H9 (cell line): ENCODE results near the gene ITGA1. TPM values are rescaled to one million over a fixed set of nuclear protein-coding genes. Genes with fewer than 3 reads are reported as not detected.

ENCODE experiments used
- DNase-seq: peaks from one replicate; pipeline ENCODE4 v3.0.0-alpha.2; 2017
- H2AFZ ChIP-seq: one replicate; pipeline ENCODE4 v1.6.1; 2013; ENCODE audit warnings: mild to moderate bottlenecking, low read length, control low read depth, moderate library complexity
- H2AK5ac ChIP-seq: 2 replicates; pipeline ENCODE4 v1.6.1; 2013; ENCODE audit warnings: low read length, control low read depth, mixed read lengths; ENCODE audit not compliant: insufficient read length
- H2BK120ac ChIP-seq: one replicate; pipeline ENCODE4 v1.6.1; 2013; ENCODE audit warnings: low read depth, mild to moderate bottlenecking, low read length, control low read depth, inconsistent platforms; ENCODE audit not compliant: poor library complexity, severe bottlenecking
- H2BK12ac ChIP-seq: 2 replicates; pipeline ENCODE4 v1.6.1; 2013; ENCODE audit warnings: low read length, control low read depth, mixed read lengths, low read depth; ENCODE audit not compliant: insufficient read length
- H2BK15ac ChIP-seq: 2 replicates; pipeline ENCODE4 v1.6.1; 2013; ENCODE audit warnings: low read depth, low read length, control low read depth
- H2BK20ac ChIP-seq: one replicate; pipeline ENCODE4 v1.6.1; 2013; ENCODE audit warnings: low read depth, mild to moderate bottlenecking, low read length, control low read depth, inconsistent platforms; ENCODE audit not compliant: poor library complexity, severe bottlenecking
- H2BK5ac ChIP-seq: 2 replicates; pipeline ENCODE4 v1.6.1; 2013; ENCODE audit warnings: low read length, control low read depth, mixed read lengths; ENCODE audit not compliant: insufficient read length
- H3K14ac ChIP-seq: 2 replicates; pipeline ENCODE4 v1.6.1; 2013; ENCODE audit warnings: low read length, control low read depth; ENCODE audit not compliant: insufficient read depth
- H3K18ac ChIP-seq: 2 replicates; pipeline ENCODE4 v1.6.1; 2013; ENCODE audit warnings: low read depth, mild to moderate bottlenecking, mixed read lengths, low read length, control low read depth; ENCODE audit not compliant: insufficient read length
- H3K23ac ChIP-seq: 2 replicates; pipeline ENCODE4 v1.6.1; 2013; ENCODE audit warnings: low read length, control low read depth, mixed read lengths, low read depth; ENCODE audit not compliant: insufficient read length
- H3K23me2 ChIP-seq: 2 replicates; pipeline ENCODE4 v1.6.1; 2013; ENCODE audit warnings: low read depth, mild to moderate bottlenecking, mixed read lengths, low read length, control low read depth; ENCODE audit not compliant: insufficient read length, poor library complexity, severe bottlenecking
- H3K27ac ChIP-seq: 2 replicates; pipeline ENCODE4 v1.5.1; 2013; ENCODE audit warnings: low read length, control low read depth, mixed read lengths, low read depth; ENCODE audit not compliant: insufficient read length
- H3K27me3 ChIP-seq: 2 replicates; pipeline ENCODE4 v1.6.1; 2013; ENCODE audit warnings: low read length, control low read depth, inconsistent platforms; ENCODE audit not compliant: insufficient read depth
- H3K4ac ChIP-seq: 2 replicates; pipeline ENCODE4 v1.6.1; 2013; ENCODE audit warnings: low read depth, mild to moderate bottlenecking, control low read depth, inconsistent platforms, low read length, moderate library complexity
- H3K4me1 ChIP-seq: 2 replicates; pipeline ENCODE4 v1.6.1; 2013; ENCODE audit warnings: low read length, control low read depth, inconsistent platforms; ENCODE audit not compliant: insufficient read depth
- H3K4me2 ChIP-seq: 2 replicates; pipeline ENCODE4 v1.6.1; 2013; ENCODE audit warnings: low read length, control low read depth, mixed read lengths; ENCODE audit not compliant: insufficient read length, insufficient read depth
- H3K56ac ChIP-seq: 2 replicates; pipeline ENCODE4 v1.6.1; 2013; ENCODE audit warnings: low read depth, mild to moderate bottlenecking, mixed read lengths, low read length, control low read depth; ENCODE audit not compliant: insufficient read length
- H3K79me1 ChIP-seq: 2 replicates; pipeline ENCODE4 v1.6.1; 2013; ENCODE audit warnings: low read depth, mild to moderate bottlenecking, moderate library complexity, low read length, control low read depth, inconsistent platforms; ENCODE audit not compliant: insufficient read depth, poor library complexity, severe bottlenecking
- H3K79me2 ChIP-seq: 2 replicates; pipeline ENCODE4 v1.6.1; 2013; ENCODE audit warnings: low read length, control low read depth, inconsistent platforms; ENCODE audit not compliant: insufficient read depth
- H3K9ac ChIP-seq: 2 replicates; pipeline ENCODE4 v1.6.1; 2013; ENCODE audit warnings: low read length, control low read depth, mixed read lengths; ENCODE audit not compliant: insufficient read length; ENCODE audit errors: extremely low read depth
- H3K9me3 ChIP-seq: one replicate; pipeline ENCODE4 v1.6.1; 2013; ENCODE audit warnings: low read depth, low read length, inconsistent platforms; ENCODE audit not compliant: control insufficient read depth
- H3T11ph ChIP-seq: one replicate; pipeline ENCODE4 v1.6.1; 2013; ENCODE audit warnings: mild to moderate bottlenecking, low read length, control low read depth, inconsistent platforms
- H4K20me1 ChIP-seq: one replicate; pipeline ENCODE4 v1.6.1; 2013; ENCODE audit not compliant: control insufficient read depth, insufficient read length, insufficient read depth
- H4K5ac ChIP-seq: 2 replicates; pipeline ENCODE4 v1.6.1; 2013; ENCODE audit warnings: low read depth, mild to moderate bottlenecking, mixed read lengths, low read length, control low read depth; ENCODE audit not compliant: insufficient read length
- H4K8ac ChIP-seq: replicated peaks from 2 replicates; pipeline ENCODE4 v1.6.1; 2013; ENCODE audit warnings: low read length, control low read depth, mixed read lengths, low read depth; ENCODE audit not compliant: insufficient read length
- H4K91ac ChIP-seq: 2 replicates; pipeline ENCODE4 v1.6.1; 2013; ENCODE audit warnings: low read depth, mild to moderate bottlenecking, moderate library complexity, mixed read lengths, low read length, control low read depth; ENCODE audit not compliant: insufficient read length
- H3K27ac Mint-ChIP-seq, 3 experiments: 2 replicates in 2 of 3; 3 replicates in 1 of 3; pipeline ENCODE4 v1.8.0; 2020 to 2021; ENCODE audit warnings: mixed read lengths in 3 of 3, mild to moderate bottlenecking in 1 of 3, moderate library complexity in 1 of 3
- H3K27me3 Mint-ChIP-seq: 2 replicates; pipeline ENCODE4 v1.8.0; 2021; ENCODE audit warnings: low read depth, mild to moderate bottlenecking, moderate library complexity, mixed read lengths
- H3K36me3 Mint-ChIP-seq, 3 experiments: 2 replicates in 2 of 3; 3 replicates in 1 of 3; pipeline ENCODE4 v1.8.0; 2020 to 2021; ENCODE audit warnings: low read depth in 3 of 3, mixed read lengths in 3 of 3; ENCODE audit not compliant: insufficient read depth in 1 of 3
- H3K4me1 Mint-ChIP-seq, 2 experiments: 2 replicates each; pipeline ENCODE4 v1.8.0; 2020; ENCODE audit warnings: mixed read lengths in 2 of 2
- H3K4me3 Mint-ChIP-seq, 2 experiments: 2 replicates in 1 of 2; 3 replicates in 1 of 2; pipeline ENCODE4 v1.8.0; 2020 to 2021; ENCODE audit warnings: mild to moderate bottlenecking in 2 of 2, mixed read lengths in 2 of 2, moderate library complexity in 1 of 2
- H3K9me3 Mint-ChIP-seq, 2 experiments: 2 replicates in 1 of 2; 3 replicates in 1 of 2; pipeline ENCODE4 v1.8.0; 2020; ENCODE audit warnings: mild to moderate bottlenecking in 2 of 2, mixed read lengths in 2 of 2, moderate library complexity in 1 of 2
- WGBS: extraction: QIAGEN DNeasy Blood & Tissue Kit; methylation state at CpG from one replicate; pipeline ENCODE4 v1.1.7; 2013; ENCODE audit warnings: missing lambda C conversion rate, low lambda C conversion rate, mixed read lengths; ENCODE audit not compliant: insufficient read length; ENCODE audit errors: extremely low coverage; 5-methylcytosine and 5-hydroxymethylcytosine counted together
- total RNA-seq: library from RNA; stranded (reverse); gene quantifications from 2 replicates; pipeline ENCODE4 v1.2.1, GENCODE V29; 2021
- TF ChIP-seq, protein P1 (sequence below): fragments of 200-600 bp; sonication (generic); conservative IDR thresholded peaks from 3 replicates; pipeline ENCODE4 v1.8.0; 2021; ENCODE audit warnings: antibody characterized with exemption, mild to moderate bottlenecking

Gene ITGA1
- total RNA-seq, 1 experiment from 2014 or later, result 3.9 TPM

DNA sequence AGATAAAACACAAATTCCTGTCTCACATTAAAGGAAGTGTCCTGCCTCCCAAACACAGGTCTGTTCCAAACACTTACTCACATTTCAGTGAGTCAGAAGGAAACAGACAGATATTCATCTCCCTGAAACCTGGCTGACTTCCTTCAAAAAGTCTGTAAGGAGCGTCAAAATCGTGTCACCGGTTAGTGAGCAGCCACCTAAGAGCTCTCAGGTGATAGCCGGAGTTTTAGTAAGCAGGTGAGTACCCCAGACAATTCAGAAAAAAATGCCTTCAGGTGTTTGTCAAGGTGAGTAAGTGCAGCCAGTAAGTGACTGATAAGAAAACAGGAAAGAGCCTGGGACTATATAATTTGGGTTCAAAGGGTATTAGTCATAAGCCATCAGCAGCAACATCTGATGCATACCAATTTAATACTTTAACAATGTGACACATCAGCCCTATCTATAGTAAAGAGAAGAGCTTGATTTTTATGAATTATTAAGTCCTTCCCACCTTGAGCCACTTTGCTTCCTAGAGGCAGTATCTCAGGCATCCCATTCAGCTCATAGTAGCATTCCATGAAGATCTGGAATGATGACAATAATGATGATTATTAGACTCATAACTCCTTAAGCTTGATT lies 200.1 kb downstream of the ITGA1 start:
- Histone ChIP-seq H3T11ph (no peak overlapping the region), H4K5ac (no peak overlapping the region), H3K18ac (no peak overlapping the region), H2BK120ac (no peak overlapping the region), H2BK5ac (no peak overlapping the region), H2BK12ac (no peak overlapping the region), H2AK5ac (no peak overlapping the region), H2BK20ac (no peak overlapping the region), H3K4me2 (no peak overlapping the region), H3K4me1 (no peaks in the 10 kb centered on the region), H4K8ac (no peak overlapping the region), H3K4ac (no peak overlapping the region), H3K9ac (no peak overlapping the region), H3K79me1 (no peaks in the 10 kb centered on the region), H3K23ac (no peak overlapping the region), H3K27ac (no peak overlapping the region), H2AFZ (no peak overlapping the region), H3K56ac (no peak overlapping the region), H3K27me3 (no peaks in the 10 kb centered on the region; the same call in 1 of the 2 replicates), H3K79me2 (no peaks in the 10 kb centered on the region), H4K20me1 (no peaks in the 10 kb centered on the region), H3K23me2 (peaks cover 14% of the 10 kb centered on the region), H3K14ac (no peak overlapping the region), H2BK15ac (no peak overlapping the region), H3K9me3 (no peaks in the 10 kb centered on the region), H4K91ac (no peak overlapping the region)
- TF ChIP-seq, protein P1, sequence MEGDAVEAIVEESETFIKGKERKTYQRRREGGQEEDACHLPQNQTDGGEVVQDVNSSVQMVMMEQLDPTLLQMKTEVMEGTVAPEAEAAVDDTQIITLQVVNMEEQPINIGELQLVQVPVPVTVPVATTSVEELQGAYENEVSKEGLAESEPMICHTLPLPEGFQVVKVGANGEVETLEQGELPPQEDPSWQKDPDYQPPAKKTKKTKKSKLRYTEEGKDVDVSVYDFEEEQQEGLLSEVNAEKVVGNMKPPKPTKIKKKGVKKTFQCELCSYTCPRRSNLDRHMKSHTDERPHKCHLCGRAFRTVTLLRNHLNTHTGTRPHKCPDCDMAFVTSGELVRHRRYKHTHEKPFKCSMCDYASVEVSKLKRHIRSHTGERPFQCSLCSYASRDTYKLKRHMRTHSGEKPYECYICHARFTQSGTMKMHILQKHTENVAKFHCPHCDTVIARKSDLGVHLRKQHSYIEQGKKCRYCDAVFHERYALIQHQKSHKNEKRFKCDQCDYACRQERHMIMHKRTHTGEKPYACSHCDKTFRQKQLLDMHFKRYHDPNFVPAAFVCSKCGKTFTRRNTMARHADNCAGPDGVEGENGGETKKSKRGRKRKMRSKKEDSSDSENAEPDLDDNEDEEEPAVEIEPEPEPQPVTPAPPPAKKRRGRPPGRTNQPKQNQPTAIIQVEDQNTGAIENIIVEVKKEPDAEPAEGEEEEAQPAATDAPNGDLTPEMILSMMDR, result no peak
- Mint-ChIP-seq H3K27ac (no peak overlapping the region), H3K36me3 (no peaks in the 10 kb centered on the region), H3K27me3 (peaks cover 22% of the 10 kb centered on the region), H3K4me1 (peaks cover 6 to 21% of the 10 kb centered on the region in 2 experiments), H3K4me3 (no peak overlapping the region; a peak in 1 of 5 replicates), H3K9me3 (no peaks in the 10 kb centered on the region; a peak in 1 of 5 replicates)
- no peak for DNase-seq
- no CpG with 5 or more reads among the region's 4 CpGs for WGBS
